Parathyroid adenoma (tissue), 2 donors: ENCODE results near the gene DIRAS1.

Experiments used
- H2AFZ ChIP-seq: fragments of 300-600 bp; sonication (generic); one replicate; pipeline ENCODE4 v1.7.0; 2017; ENCODE audit warnings: antibody characterized with exemption, mild to moderate bottlenecking
- H3K27ac ChIP-seq: fragments of 300-600 bp; sonication (generic); one replicate; pipeline ENCODE4 v1.7.0; 2017
- H3K27me3 ChIP-seq: fragments of 300-600 bp; sonication (generic); one replicate; pipeline ENCODE4 v1.7.0; 2017; ENCODE audit warnings: low read length; ENCODE audit not compliant: control insufficient read depth, insufficient read depth
- H3K36me3 ChIP-seq: fragments of 300-600 bp; sonication (generic); one replicate; pipeline ENCODE4 v1.7.0; 2017; ENCODE audit warnings: low read length; ENCODE audit not compliant: control insufficient read depth, insufficient read depth
- H3K4me1 ChIP-seq: fragments of 300-600 bp; sonication (generic); one replicate; pipeline ENCODE4 v1.7.0; 2017; ENCODE audit warnings: control low read depth
- H3K4me2 ChIP-seq: fragments of 300-600 bp; sonication (generic); one replicate; pipeline ENCODE4 v1.7.0; 2017; ENCODE audit warnings: low read length
- H3K4me3 ChIP-seq: fragments of 300-600 bp; sonication (generic); one replicate; pipeline ENCODE4 v1.7.0; 2017; ENCODE audit warnings: low read depth, low read length
- H3K79me2 ChIP-seq: fragments of 300-600 bp; sonication (generic); one replicate; pipeline ENCODE4 v1.7.0; 2017; ENCODE audit warnings: control low read depth
- H3K9ac ChIP-seq: fragments of 300-600 bp; sonication (generic); one replicate; pipeline ENCODE4 v1.7.0; 2017; ENCODE audit warnings: mild to moderate bottlenecking
- H3K9me3 ChIP-seq: fragments of 300-600 bp; sonication (generic); one replicate; pipeline ENCODE4 v1.7.0; 2017; ENCODE audit warnings: low read length; ENCODE audit not compliant: control insufficient read depth
- TF ChIP-seq, protein P1 (sequence below): fragments of 300-600 bp; sonication (generic); IDR thresholded peaks from one replicate; pipeline ENCODE4 v1.7.0; 2017; ENCODE audit warnings: antibody characterized with exemption, mild to moderate bottlenecking
- donor health status: primary hyperparathyroidism.

Gene DIRAS1

DNA sequence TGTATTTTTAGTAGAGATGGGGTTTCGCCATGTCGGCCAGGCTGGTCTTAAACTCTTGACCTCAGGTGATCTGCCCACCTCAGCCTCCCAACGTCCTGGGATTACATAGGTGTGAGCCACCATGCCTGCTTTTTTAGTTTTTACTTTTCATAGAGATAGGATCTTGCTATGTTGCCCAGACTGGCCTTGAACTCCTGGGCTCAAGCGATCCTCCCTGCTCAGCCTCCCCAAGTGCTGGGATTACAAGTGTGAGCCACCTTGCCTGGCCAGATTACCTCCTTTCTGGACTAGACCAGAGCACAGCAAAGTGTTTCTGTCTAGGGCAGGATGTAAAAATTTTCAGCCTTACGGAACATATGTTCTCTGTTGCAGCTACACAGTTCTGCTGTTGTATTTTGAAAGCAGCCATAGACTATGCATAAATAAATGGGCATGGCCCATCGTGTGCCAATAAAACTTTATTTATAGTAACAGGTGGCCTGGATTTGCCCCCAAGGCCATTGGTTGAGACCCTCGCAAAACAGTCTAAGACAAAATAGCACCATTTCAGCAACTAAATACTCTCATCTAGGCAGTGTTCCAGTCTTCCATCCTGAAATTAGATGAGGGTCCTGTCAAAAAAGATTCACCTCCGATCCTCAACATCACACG lies 54.7 kb downstream of the DIRAS1 start:
- peaks cover 3% of the 10 kb centered on the region for H3K79me2 ChIP-seq
- TF ChIP-seq, protein P1, sequence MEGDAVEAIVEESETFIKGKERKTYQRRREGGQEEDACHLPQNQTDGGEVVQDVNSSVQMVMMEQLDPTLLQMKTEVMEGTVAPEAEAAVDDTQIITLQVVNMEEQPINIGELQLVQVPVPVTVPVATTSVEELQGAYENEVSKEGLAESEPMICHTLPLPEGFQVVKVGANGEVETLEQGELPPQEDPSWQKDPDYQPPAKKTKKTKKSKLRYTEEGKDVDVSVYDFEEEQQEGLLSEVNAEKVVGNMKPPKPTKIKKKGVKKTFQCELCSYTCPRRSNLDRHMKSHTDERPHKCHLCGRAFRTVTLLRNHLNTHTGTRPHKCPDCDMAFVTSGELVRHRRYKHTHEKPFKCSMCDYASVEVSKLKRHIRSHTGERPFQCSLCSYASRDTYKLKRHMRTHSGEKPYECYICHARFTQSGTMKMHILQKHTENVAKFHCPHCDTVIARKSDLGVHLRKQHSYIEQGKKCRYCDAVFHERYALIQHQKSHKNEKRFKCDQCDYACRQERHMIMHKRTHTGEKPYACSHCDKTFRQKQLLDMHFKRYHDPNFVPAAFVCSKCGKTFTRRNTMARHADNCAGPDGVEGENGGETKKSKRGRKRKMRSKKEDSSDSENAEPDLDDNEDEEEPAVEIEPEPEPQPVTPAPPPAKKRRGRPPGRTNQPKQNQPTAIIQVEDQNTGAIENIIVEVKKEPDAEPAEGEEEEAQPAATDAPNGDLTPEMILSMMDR = no peak
- no peaks in the 10 kb centered on the region for H3K9me3 ChIP-seq
- no peaks in the 10 kb centered on the region for H3K27me3 ChIP-seq
- no peak overlapping the region for H3K27ac ChIP-seq
- H3K9ac ChIP-seq = no peak overlapping the region
- H3K4me1 ChIP-seq = peaks cover 2% of the 10 kb centered on the region
- no peaks in the 10 kb centered on the region for H3K36me3 ChIP-seq
- H2AFZ ChIP-seq = no peak overlapping the region
- no peak overlapping the region for H3K4me3 ChIP-seq
- no peak overlapping the region for H3K4me2 ChIP-seq

DNA sequence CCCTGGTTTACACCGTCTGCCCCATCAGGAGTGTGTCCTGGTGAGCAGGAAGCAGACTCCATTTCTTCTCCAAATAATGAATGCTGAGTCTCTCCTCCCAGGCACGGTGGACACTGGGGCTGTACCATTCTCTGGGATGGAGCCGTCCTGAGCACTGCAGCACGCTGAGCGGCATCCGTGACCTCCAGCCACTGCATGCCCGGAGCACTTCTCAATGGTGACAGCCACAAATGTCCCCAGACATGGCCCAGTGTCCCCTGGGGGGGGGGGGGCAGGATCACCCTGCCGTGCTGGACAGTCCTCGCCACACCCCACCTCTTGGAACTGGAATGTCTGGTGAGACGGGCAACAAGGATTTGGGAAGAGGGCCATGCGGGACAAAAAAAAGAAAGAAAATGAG lies 56.1 kb downstream of the DIRAS1 start:
- no peak overlapping the region for H3K4me2 ChIP-seq
- H3K9me3 ChIP-seq = no peaks in the 10 kb centered on the region
- no peak overlapping the region for H3K9ac ChIP-seq
- peaks cover 4% of the 10 kb centered on the region for H3K79me2 ChIP-seq
- no peak overlapping the region for H3K27ac ChIP-seq
- no peak overlapping the region for H2AFZ ChIP-seq
- H3K36me3 ChIP-seq = no peaks in the 10 kb centered on the region
- TF ChIP-seq, protein P1 = no peak
- H3K4me3 ChIP-seq = no peak overlapping the region
- peaks cover 2% of the 10 kb centered on the region for H3K4me1 ChIP-seq
- no peaks in the 10 kb centered on the region for H3K27me3 ChIP-seq
